Mesodermal cell (in vitro differentiated cells): ENCODE data around the gene ADCK1.

Experiments used
- H3K27ac ChIP-seq: 2 replicates; pipeline ENCODE4 v1.7.0; 2013; ENCODE audit warnings: mild to moderate bottlenecking, low read depth, low read length, moderate library complexity; ENCODE audit not compliant: severe bottlenecking
- H3K36me3 ChIP-seq: 2 replicates; pipeline ENCODE4 v1.7.1; 2013; ENCODE audit warnings: mild to moderate bottlenecking, low read length, moderate library complexity; ENCODE audit not compliant: control insufficient read depth, insufficient read depth
- H3K4me1 ChIP-seq: one replicate; pipeline ENCODE4 v1.7.1; 2013; ENCODE audit warnings: mild to moderate bottlenecking, low read length; ENCODE audit not compliant: insufficient read depth, control insufficient read depth, poor library complexity, severe bottlenecking
- H3K4me3 ChIP-seq: 2 replicates; pipeline ENCODE4 v1.7.0; 2013; ENCODE audit warnings: low read length, control low read depth, mild to moderate bottlenecking; ENCODE audit not compliant: insufficient read depth, poor library complexity, severe bottlenecking; ENCODE audit errors: extremely low read depth
- H3K9me3 ChIP-seq: 2 replicates; pipeline ENCODE4 v1.7.1; 2013; ENCODE audit warnings: mild to moderate bottlenecking, low read length, moderate library complexity; ENCODE audit not compliant: control insufficient read depth
- WGBS, 2 experiments: methylation state at CpG; one replicate each; pipeline ENCODE4 v1.1.5; 2013; ENCODE audit warnings: missing lambda C conversion rate in 2 of 2; ENCODE audit not compliant: insufficient coverage in 2 of 2; 5-methylcytosine and 5-hydroxymethylcytosine counted together

ADCK1 gene

DNA sequence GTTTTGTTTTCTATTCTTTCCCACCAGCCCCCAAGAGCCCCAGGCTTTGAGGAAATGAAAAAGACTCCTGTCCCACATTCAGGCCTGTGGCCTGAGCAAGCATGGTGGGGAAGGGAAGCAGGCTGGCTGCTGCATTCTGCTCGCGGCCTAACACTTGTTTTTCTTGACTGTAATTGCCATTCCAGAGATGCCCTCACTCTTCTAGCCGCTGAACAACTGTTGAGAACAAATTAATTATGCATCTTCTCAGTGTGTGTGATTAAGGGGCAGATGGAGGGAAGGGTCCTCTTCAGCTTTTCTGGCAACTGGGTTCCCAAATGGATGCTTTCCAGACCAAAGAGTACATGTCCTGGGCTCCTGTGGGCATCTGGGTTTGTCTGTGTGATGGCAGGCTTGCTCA, 43.3 kb downstream of the ADCK1 start:
- no peak overlapping the region for H3K27ac ChIP-seq
- 89% methylated on average over 3 of the region's 3 CpGs; no CpG with 5 or more reads in 1 of the 2 experiments for WGBS, 2 experiments
- H3K4me3 ChIP-seq = no peak overlapping the region
- H3K4me1 ChIP-seq = no peaks in the 10 kb centered on the region
- no peaks in the 10 kb centered on the region for H3K36me3 ChIP-seq
- H3K9me3 ChIP-seq = no peaks in the 10 kb centered on the region

DNA sequence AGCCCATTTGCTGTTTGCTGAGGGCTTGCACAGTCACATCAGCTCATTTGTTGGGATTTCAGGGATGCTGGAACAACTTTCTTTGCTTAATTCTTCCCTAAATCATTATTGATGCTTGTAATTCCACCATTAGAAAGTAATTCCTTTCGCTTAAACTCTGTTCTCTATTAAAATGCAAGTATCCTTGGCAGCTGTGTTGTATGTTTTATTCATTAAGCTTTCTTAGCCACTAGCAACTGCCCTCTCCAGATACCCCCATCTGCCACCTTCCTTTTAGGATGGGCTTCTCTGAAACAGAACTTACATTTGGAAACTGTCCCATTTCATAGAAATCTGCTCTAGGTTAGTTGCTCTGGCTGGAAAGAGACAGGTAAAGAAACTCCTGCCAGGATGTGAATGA, 43.7 kb downstream of the ADCK1 start:
- no peaks in the 10 kb centered on the region for H3K4me1 ChIP-seq
- no peak overlapping the region for H3K4me3 ChIP-seq
- no peaks in the 10 kb centered on the region for H3K36me3 ChIP-seq
- no peaks in the 10 kb centered on the region for H3K9me3 ChIP-seq
- no CpG with 5 or more reads among the region's 1 CpG for WGBS, 2 experiments
- H3K27ac ChIP-seq = no peak overlapping the region

DNA sequence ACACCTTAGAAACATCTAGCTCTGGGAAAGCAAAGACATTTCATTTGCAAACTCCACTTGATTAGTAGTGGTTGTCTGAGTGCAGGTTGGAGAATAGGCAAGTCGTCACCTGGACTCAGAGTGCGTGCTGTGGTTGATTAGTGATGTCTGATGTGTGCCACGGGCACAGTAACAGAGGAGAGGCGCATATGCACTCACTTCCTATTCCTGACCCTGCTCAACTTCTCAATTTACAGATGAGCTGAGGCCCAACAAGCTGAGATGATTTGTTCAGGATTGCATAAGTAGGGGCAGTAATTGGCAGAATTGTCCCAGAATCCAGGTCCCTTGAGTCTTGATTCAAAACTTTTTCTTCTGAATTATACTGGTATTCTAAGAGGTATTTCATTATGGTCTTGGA, 44.9 kb downstream of the ADCK1 start:
- Histone ChIP-seq H3K4me1 (no peaks in the 10 kb centered on the region), H3K27ac (no peak overlapping the region), H3K9me3 (no peaks in the 10 kb centered on the region), H3K36me3 (no peaks in the 10 kb centered on the region), H3K4me3 (no peak overlapping the region)
- no CpG with 5 or more reads among the region's 4 CpGs for WGBS, 2 experiments

DNA sequence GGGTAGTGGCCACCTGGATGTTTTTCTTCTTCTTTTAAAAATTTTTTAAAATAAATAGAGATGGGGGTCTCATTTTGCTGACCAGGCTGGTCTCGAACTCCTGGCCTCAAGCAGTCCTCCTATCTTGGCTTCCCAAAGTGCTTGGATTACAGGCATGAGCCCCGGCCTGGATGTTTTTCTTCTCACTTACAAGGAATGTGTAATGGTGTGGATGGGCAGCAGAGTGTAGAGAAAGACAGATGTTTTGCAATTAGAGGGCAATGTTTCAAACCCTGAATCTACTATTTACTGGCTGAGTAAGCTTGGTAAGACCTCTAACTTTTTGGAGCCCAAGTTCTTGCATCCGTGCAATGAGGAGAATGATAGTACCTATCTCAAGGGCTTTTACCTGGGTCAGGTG, 48.1 kb downstream of the ADCK1 start:
- no peak overlapping the region for H3K27ac ChIP-seq
- no peaks in the 10 kb centered on the region for H3K9me3 ChIP-seq
- WGBS, 2 experiments = 80% methylated on average over 1 of the region's 3 CpGs; no CpG with 5 or more reads in 1 of the 2 experiments
- H3K36me3 ChIP-seq = no peaks in the 10 kb centered on the region
- H3K4me1 ChIP-seq = no peaks in the 10 kb centered on the region
- no peak overlapping the region for H3K4me3 ChIP-seq

DNA sequence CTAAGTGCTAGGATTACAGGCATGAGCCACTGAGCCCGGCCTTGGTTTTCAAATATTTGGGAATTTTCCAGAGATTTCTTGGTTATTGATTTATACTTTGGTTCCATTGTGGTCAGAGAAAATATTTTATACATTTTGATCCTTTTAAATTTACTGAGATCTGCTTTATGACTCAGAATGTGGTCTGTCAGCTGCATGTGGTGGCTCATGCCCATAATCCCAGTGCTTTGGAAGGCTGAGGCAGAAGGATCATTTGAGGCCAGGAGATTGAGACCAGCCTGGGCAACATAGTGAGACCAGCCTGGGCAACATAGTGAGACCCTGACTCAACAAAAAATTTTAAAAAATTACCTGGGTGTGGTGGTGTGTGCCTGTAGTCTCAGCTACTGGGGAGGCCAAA, 49.8 kb downstream of the ADCK1 start:
- no peak overlapping the region for H3K4me3 ChIP-seq
- no peaks in the 10 kb centered on the region for H3K4me1 ChIP-seq
- H3K27ac ChIP-seq = no peak overlapping the region
- H3K36me3 ChIP-seq = no peaks in the 10 kb centered on the region
- H3K9me3 ChIP-seq = no peaks in the 10 kb centered on the region
- no CpG with 5 or more reads among the region's 1 CpG for WGBS, 2 experiments

DNA sequence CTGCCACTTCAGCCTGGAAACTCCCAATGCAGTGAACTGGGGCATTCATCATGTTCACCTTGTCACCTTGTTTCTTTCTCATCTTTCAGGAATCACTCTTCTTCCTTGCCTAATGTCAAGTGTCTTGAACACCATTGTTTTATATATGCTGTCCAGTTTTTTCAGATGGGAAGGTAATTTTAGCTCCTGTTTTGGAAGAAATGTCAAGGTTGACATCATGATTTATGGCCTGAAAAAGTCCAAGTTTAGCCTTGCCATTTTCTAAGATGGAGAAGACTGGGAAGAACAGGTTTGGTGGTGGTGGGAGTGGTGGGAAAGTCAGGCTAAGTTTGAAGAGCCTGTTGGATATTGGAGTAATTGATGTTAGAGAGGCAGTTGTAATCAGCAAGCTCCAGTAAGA, 54.0 kb downstream of the ADCK1 start:
- no peaks in the 10 kb centered on the region for H3K36me3 ChIP-seq
- H3K4me3 ChIP-seq = no peak overlapping the region
- no peak overlapping the region for H3K27ac ChIP-seq
- no peaks in the 10 kb centered on the region for H3K9me3 ChIP-seq
- no peaks in the 10 kb centered on the region for H3K4me1 ChIP-seq

DNA sequence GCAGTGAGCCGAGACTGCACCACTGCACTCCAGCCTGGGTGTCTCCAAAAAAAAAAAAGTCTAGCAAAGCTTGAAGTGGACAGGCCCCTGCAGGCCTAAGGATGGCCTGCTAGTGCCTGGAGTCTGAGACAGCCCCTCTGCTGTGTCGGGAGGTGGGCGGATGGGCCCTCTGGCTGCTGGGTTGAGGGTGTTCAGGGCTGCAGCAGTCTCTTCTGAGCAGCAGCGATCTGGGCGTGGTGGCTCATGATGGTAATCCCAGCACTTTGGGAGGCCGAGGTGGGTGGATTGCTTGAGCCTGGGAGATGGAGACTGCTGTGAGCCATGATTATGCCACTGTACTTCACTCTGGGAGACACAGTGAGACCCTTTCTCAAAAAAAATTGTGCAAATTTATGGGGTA, 57.0 kb downstream of the ADCK1 start:
- H3K36me3 ChIP-seq = no peaks in the 10 kb centered on the region
- no peaks in the 10 kb centered on the region for H3K9me3 ChIP-seq
- no peaks in the 10 kb centered on the region for H3K4me1 ChIP-seq
- WGBS, 2 experiments = 82 to 98% methylated on average over 5 of the region's 6 CpGs
- no peak overlapping the region for H3K27ac ChIP-seq
- no peak overlapping the region for H3K4me3 ChIP-seq

DNA sequence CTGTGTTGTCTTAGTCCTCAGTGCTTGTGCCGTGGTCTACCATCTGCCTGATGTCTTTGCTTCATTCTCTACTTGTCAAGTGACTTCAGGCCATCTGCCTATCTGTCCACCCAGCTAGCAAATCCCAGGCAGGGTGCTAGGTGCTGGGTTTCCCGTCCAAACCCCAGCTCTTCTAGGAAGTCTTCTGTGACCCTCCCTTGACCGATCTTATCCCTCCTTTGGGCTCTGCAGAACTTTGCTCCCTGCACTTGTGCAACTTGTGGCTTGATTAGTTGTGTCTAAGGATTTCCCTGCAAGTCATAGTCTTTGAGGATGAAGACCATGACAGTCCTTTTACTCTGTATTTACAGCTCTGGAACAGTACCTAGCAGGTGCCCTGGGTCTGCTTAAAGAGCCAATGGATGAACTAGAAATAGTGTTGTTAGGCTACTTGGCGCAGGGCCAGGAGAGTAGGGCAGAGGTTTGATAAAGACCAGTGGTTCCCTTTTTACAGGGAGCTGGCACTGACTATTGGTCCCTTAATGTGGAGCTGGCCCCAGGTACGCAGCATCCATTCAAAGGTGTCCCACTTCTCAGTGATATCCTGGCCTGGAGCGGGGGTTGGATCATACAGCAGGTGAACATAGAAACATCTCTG, 60.1 kb downstream of the ADCK1 start:
- H3K4me1 ChIP-seq = no peaks in the 10 kb centered on the region
- 95 to 100% methylated on average over 4 to 5 of the region's 6 CpGs for WGBS, 2 experiments
- H3K9me3 ChIP-seq = no peaks in the 10 kb centered on the region
- H3K36me3 ChIP-seq = no peaks in the 10 kb centered on the region
- no peak overlapping the region for H3K27ac ChIP-seq
- H3K4me3 ChIP-seq = no peak overlapping the region

DNA sequence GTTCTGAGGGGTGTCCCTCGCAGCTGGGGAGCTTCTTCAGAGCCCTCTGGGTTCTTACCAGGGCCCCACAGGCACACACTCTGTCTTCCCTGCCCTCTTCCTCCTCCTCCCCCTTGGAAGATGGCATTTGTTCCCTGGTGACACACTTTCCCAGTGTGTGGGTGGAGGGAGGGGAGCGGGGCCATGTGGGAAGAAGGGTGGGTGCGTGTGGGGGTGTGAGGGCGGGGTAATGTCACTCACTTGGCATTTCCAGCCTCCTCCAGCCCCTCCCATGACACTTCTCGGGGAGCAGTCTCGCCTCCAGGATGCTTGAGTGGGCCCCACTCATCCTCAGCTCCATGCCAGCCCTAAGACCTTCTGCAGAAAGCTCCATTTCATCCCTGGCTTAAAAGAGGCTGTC, 61.3 kb downstream of the ADCK1 start:
- no peaks in the 10 kb centered on the region for H3K4me1 ChIP-seq
- no peaks in the 10 kb centered on the region for H3K36me3 ChIP-seq
- WGBS, 2 experiments = 85% methylated on average over 3 of the region's 6 CpGs; no CpG with 5 or more reads in 1 of the 2 experiments
- no peak overlapping the region for H3K4me3 ChIP-seq
- no peak overlapping the region for H3K27ac ChIP-seq
- no peaks in the 10 kb centered on the region for H3K9me3 ChIP-seq

DNA sequence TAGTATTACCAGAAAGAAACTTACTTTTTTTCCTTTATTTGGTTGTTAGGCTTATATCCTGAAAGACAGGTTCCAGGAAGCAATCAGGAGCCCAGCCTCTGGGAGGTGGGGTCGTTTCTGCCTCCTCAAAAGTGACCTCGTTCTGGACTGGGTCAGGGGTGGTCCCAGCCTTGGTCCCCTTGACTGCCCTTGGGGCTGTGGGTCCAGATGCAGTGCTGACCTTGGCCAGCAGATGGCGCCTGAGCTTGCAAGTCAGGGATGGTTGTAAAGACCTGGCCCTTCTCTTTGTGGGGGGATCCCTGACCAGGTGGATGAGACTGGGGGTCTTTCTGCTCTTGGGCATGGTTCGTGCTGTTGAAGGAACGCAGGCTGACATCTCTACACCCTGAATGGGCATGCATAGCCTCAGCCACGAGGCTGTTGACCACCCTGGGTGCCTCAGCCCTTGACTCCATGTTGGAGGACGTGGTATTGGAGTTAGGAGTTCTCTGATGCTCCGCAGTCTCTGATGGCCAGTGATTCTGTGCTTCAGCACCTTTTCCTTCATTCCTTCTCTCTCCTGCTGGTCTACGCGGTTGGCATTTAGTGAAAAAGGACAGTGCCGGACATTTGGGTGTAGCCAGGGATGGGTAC, 62.4 kb downstream of the ADCK1 start:
- H3K27ac ChIP-seq = no peak overlapping the region
- 53 to 63% methylated on average over 9 to 10 of the region's 11 CpGs for WGBS, 2 experiments

DNA sequence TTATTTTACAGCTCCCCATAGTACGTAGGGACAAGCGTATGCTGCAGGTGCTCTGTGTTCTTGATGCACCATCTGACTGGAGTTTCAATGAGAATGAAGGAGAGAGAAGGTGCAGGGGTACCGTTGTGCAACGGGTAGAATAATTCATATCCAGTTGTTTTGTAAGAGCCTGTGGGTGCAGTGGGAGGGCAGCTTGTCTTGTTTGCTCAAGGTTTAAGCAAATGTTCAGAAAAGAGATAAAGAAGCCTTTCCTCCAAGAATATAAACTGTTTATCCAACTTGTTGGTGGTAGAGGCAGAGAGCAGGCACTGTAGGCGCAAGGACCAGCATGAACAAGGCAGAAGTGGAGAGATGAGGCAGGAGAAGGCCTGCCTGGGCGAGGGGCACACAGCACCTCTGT, 64.2 kb downstream of the ADCK1 start:
- H3K9me3 ChIP-seq = no peaks in the 10 kb centered on the region
- no peaks in the 10 kb centered on the region for H3K4me1 ChIP-seq
- no peaks in the 10 kb centered on the region for H3K36me3 ChIP-seq
- H3K4me3 ChIP-seq = no peak overlapping the region
- H3K27ac ChIP-seq = no peak overlapping the region
- 86 to 94% methylated on average over 3 to 6 of the region's 6 CpGs for WGBS, 2 experiments

More for the DNA sequence above, 62.4 kb downstream of the ADCK1 start:
- no peaks in the 10 kb centered on the region for H3K4me1 ChIP-seq
- no peaks in the 10 kb centered on the region for H3K9me3 ChIP-seq
- H3K4me3 ChIP-seq = no peak overlapping the region
- H3K36me3 ChIP-seq = no peaks in the 10 kb centered on the region
